ENCODE data around the gene INMT.

Gene INMT

GRCh38 chr7:30795161-30795948 lies 43.4 kb downstream of the INMT start:
- no peak for TF ChIP-seq CTCF (IDR thresholded peaks at IDR 0.05; ENCODE audit: low read depth, low read length)
- no peak overlapping the region for H3K4me3 ChIP-seq (ENCODE audit: low read depth, low read length)

- no peak for TF ChIP-seq CTCF (IDR thresholded peaks at IDR 0.05; ENCODE audit: low read depth, low read length)
These were observed 44.4 kb downstream of the INMT start for GRCh38 chr7:30796105-30796869.

DNA sequence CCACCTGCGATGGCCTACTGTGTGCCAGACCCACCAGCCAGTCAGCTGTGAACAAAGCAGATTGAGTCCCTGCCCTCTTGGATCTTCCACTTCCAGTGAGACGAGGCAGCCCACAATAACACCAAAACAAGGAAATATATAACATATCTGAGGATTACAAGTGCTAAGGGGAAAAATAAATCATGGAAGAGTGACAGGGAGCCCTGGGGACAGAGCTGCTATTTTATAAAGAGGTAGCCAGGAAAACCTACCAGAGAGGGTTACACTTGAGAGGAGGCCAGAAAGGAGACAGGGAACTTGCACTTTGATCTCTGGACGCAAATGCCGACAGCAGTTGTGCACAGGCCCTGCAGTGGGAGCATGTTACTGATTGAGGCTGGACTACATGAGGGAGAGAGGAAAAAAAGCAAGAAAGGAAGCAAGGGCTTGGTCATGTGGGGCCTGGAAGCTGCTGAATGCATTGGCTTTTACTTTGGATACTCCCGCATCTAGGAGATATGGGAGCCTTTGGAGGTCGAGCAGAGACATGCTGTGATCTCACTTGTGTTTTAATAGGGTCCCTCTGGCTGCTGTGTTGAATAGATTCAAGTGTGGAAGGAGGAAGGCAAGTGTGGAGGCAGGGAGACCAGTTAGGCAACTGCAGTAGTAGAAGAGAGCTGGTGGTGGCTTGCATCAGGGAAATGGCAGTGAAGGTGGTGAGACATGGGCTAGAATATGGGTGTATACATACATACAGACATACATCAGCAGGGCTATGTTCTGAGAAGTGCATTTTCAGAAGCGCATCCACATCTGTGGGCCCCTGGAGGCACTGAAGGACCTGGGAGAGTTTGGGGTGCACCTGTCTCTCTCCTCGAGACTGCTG lies 45.5 kb downstream of the INMT start:
- TF ChIP-seq CTCF (IDR thresholded peaks at IDR 0.05; ENCODE audit: low read depth, low read length): no peak
- no peak overlapping the region for H3K4me3 ChIP-seq (ENCODE audit: low read depth, low read length)

More at GRCh38 chr7:30796105-30796869, 44.4 kb downstream of the INMT start:
- H3K4me3 ChIP-seq (ENCODE audit: low read depth, low read length): no peak overlapping the region

GRCh38 chr7:30799206-30799975 lies 47.5 kb downstream of the INMT start:
- no peak overlapping the region for H3K4me3 ChIP-seq (ENCODE audit: low read depth, low read length)
- no peak for TF ChIP-seq CTCF (IDR thresholded peaks at IDR 0.05; ENCODE audit: low read depth, low read length)

DNA sequence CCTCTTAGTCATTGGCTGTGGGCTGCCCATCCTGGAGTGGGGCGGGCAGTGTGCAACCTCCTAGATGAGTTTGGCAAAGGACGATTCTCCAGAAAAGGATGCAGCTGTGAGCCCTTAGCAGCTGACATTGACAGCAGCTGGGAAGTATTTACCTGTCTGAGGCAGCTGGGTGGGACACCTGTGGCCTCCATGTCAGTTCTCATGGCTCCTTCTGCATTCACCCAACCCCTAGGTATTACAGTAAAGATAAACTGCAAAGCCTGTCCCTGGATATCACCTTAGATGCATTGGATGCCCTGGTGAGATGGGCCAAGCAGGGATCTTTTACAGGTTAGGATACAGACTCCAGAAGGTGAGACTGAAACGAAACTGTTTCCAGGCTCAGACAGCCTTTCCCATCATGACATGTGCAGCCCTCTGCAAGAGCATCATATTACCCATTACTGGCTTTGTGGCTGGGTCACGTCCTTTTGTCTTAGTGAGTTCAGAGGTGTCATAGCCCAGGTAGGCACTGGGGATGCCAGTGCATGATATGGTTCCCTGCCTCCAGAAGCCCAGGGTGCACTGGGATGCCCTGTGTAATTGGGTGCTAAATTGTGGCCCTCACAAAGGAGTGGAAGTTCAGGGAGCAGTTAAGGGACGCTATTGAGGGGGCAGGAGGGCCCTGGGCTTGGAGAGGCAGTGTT lies 48.2 kb downstream of the INMT start:
- H3K4me3 ChIP-seq (ENCODE audit: low read depth, low read length): no peak overlapping the region
- TF ChIP-seq CTCF (IDR thresholded peaks at IDR 0.05; ENCODE audit: low read depth, low read length): no peak

- peak; percentile 52 for TF ChIP-seq CTCF (IDR thresholded peaks at IDR 0.05; ENCODE audit: low read depth, low read length)
- H3K4me3 ChIP-seq (ENCODE audit: low read depth, low read length): no peak overlapping the region
These were observed 48.9 kb downstream of the INMT start for GRCh38 chr7:30800785-30801252.

Measured in WI38 (cell line).